T-helper 1 cell (primary cell): ENCODE results near the gene SND1.

ENCODE experiments used
- DNase-seq, 5 donors: peaks; one replicate each; pipeline ENCODE4 v3.0.0-alpha.2; 2012 to 2020

The SND1 gene

GRCh38 chr7:128053991-128054390, 402.0 kb downstream of the SND1 start:
- no peak for DNase-seq

DNA sequence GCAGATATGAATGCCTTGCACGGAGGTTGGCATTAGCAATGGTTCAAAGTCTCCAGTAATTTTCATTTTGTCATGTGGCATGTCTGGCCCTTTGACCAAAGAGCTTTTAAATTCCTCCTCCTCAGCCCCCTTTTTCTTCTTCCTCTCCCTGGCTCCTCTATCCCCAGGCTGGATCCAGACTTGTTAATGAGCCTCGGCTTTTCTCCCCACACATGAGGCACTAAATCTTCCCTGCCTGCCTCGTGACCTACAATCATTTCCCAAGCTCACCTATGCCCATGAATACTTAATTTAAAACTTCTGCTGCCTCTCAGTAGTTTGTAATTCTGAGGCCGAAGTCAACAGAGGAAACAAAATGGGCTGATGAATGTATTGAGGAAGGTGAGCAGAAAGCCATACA, 402.5 kb downstream of the SND1 start:
- no peak for DNase-seq

DNA sequence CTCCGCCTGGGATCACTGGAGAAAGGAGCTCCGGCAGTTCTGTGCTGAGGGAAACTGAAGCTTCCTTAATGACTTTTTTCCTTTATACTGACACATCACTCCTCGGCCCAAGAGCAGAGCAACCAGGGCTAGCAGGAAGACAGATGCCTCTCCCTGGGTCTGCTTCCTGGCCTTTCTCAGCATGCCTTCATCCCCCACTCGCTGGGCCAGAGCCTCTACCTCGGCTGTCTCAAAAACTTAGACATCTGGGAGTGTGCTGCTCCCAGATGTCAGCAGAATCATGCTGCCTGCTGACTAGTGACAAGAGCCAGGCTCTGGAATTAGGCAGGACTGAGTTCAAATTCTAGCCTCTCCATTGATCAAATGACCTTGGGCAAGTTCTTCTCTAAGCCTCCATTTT, 403.6 kb downstream of the SND1 start:
- DNase-seq: no peak

DNA sequence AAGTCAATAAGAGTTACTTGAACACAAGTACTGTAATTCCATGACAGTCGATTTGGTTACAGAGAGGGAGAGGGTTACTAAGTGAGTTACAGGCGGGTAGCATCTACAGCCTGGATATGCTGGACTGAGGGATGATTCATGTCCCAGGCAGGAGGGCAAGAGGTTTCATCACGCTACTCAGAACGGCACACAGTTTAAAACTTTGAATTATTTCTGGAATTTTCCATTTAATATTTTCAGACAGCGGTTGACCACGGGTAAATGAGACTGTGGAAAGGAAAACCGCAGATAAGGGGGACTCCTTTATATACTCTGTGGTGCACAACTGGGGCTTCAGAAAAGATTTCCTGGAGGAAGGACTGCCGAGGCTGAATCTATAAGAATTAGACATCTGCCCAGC, 404.9 kb downstream of the SND1 start:
- DNase-seq: no peak

DNA sequence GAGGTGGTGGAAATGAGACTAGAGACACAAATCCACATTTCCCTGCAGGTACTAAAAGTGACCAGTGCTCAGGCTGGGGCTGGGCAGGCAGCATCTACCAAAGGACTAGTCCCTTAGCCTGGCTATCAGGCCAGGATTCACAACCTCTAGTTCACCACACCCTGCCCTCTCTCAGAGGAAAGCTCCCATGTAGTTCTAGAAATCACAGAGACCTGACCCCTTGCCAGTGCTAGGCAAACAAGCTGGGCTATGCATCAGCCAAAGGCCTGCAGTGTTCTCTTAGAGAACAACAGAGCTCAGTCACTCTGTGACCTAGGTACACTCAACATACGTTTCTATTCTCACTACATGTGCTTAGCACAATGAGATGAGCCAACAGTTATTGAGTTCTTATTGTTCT, 405.9 kb downstream of the SND1 start:
- no peak for DNase-seq

GRCh38 chr7:128059143-128059988, 407.4 kb downstream of the SND1 start:
- DNase-seq: peak in 2 of 5 donors; percentile 2 to 57

DNA sequence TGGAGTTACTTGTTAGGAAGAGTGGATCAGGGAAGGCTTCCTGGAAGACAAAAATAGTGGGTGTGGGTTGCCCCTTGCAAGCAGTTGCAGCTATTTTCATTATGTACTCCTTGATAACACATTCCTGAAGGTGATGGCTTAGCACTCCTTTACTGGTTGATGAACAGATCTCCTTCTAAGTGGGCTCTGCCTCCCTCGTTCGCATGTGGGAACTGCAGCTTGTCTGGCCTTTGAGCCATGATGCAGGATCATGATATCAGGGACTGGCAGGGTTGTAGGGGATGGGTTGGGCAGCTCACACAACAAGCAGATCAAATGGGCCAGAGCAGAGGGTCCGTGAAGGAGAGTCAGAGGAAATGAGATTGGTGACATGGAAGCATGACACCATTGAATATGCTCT, 408.0 kb downstream of the SND1 start:
- no peak for DNase-seq

DNA sequence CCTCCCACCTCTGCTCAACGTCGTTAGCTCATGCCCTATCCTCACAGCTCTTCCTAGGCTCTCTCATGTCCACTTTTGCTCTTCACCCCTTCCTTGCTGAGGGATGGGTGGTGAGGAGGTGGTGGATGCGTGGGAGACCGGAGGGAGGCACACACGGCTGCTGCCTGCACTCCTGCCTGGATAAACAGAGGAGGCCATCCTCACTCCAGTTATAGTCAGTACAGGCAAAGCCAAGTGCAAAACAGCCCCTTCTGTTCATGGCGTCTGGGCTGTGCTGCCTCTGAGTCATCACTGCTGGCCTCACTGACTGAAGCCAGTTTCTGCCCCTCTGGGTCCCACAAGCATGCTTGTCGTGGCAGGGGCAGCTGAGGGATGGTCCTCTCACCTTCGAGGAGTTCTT, 411.1 kb downstream of the SND1 start:
- DNase-seq: no peak

DNA sequence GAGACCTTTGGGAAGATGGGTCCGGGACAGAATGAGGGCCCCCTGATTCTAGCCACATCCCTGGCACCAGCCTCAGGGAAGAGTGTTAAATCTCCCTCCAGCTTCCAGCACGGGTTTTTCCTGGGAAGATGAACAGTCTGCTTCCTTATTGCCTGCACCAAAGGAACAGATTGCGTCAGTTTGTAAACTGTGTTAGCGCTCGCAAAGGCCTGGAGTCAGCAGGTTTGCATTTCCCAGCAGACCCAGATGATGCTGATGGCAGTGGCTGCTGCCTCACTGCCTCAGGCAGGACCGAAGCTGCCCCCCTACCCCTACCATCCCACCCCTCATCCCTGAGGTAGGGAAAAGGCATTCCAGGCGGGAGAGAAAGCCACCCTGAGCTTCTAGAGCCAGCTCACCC, 413.9 kb downstream of the SND1 start:
- DNase-seq: no peak

GRCh38 chr7:128066395-128066794, 414.4 kb downstream of the SND1 start:
- DNase-seq: no peak

DNA sequence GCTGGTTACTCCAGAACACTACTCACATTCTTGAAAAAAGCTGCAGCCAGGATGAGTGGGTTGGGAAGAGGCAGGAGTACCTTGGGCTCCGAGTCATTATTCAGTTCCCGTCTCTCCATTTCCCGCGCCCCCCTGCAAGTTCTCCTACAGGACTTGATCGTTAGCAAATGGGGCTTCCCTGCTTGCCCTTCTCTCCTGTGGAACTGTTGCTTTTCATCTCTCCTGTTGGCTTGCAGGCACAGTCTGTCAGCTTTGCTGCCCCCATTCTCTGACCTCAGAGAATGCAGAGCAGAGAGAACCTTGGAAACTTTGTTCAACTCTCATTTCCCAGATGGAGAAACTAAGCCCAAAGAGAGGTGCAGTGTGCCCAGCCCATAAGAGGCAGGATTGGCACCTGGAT, 414.9 kb downstream of the SND1 start:
- no peak for DNase-seq

- no peak for DNase-seq
Observed at GRCh38 chr7:128067983-128068382, 416.0 kb downstream of the SND1 start.

DNA sequence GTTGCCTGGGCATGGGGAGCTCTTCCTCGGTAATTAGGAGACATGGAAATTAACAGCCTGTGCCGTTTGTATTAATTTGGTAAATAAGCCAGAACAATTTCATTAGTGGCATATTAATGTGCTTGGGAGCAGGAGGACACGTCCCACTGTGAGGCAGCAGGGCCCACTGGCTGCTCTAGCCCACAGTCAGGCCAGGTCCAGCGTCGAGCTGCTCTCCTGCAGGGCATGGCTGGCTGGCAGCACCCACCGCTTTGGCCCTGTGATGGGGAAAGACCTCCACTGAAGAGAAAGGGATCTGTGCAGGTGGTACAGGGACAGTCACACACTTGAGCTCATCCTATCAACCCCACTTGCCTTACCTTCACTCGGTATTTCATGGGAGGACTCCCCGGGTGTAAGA, 416.8 kb downstream of the SND1 start:
- DNase-seq: no peak

DNA sequence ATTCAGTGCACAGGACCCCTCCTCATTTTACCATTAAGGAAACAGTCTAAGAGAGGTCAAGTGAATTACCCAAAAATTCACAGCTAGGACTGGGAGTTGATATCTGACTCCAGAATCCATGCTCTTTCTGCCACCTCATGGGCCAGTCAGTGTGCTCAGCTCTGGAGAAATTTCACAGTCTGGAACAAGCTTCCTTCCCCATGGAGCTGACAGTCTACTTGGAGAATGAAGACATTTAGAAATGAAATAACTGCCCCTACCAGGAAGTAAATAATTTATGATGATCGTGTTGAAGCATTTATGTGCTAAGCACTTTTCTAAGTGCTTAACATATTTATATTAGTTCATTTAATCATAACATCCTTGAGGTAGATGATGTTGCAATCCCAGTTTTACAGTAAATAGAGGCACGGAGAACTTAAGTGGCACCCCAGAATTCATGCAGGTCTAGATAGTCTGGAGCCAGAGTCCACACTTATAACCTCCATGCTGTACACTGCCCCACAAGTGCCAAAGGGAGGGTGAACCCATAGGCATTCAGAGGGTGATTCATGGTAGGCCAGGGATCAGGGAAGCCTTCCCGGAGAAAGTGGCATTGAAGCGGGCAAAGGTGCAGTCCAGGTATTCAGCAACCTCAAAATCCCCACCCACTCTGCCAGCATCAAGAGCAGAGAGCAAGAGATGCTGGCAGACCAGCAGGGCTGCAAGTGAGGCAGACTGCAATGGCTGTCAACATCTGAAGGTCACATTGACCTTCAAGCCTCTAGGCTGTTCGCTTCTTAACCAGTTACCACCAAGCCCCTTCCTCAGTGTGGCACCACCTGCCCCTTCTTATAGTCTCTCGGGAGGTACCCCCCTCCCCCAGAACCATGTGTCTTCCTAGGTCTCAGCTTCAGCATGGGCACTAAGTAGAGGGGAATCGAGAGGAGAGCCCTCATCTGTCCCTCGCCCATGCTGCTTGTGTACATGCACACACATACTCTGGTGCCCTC, 417.7 kb downstream of the SND1 start:
- DNase-seq: no peak

- DNase-seq: no peak
Observed at GRCh38 chr7:128071376-128071775, 419.4 kb downstream of the SND1 start.

DNA sequence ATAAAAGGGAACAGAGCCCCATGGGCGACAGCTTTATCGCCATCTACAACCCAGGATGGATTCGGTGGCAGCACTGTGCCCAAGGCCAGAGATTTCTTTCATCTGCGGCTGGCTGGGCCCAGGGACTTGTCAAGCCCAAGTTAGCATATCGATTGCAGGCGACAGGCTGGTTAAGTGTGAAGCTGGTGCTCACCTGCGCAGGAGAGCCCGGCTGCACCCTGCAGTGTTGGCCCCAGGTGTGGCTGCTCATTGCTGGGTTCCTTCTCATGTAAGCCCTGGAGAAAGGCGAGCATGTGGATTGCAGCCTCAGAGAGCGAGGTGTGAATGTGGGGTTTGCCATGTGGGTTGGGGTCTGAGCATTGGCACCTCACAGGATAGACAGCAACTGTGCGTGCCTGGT, 419.8 kb downstream of the SND1 start:
- DNase-seq: no peak

GRCh38 chr7:128073671-128074310, 421.8 kb downstream of the SND1 start:
- no peak for DNase-seq

GRCh38 chr7:128074336-128074735, 422.3 kb downstream of the SND1 start:
- no peak for DNase-seq

- DNase-seq: no peak
Observed at GRCh38 chr7:128074736-128075135, 422.7 kb downstream of the SND1 start.

DNA sequence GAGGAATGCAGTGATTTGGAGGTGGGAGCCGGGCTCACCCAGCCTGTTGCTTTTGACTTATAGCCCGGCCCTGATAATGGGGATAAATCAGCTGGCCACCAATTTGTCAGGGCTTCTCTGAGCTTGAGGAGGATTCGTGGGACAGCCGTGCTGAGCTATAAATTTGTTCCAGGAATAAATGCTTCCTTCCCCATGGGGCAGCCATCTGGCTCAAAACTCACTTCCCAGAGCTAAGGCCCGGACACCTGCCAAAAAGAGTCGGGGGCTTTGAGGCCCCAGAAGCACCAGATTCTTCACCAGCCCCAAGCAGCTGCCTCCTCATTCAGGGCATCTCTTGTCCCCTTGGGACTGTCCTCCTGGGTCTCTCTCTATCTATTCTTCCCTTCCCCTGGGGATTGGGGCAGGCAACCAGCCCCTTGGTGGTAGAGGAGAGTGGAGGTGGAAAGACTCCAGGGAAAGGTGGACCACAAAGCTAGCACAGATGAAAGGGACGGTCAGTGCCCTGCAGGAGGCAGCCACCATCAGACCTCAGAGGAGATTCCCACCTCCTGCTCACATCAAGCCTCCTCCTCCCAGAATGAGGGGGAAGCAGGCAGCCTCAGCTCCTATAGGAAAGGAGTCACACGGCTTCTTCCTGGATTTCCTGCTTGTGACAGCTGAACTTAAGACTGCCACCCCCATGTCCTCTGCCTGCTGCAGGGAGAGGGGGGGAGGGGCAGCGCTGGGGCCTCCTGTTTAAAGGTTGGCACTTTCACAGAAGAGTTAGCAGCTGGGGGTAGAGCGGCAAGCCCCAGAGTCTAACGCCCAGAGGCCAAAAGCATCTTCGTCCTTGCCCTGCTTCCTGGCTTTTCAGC, 423.5 kb downstream of the SND1 start:
- no peak for DNase-seq

- DNase-seq: no peak
Observed at GRCh38 chr7:128076196-128076795, 424.3 kb downstream of the SND1 start.

GRCh38 chr7:128076796-128077271, 424.8 kb downstream of the SND1 start:
- DNase-seq: no peak
